Common myeloid progenitor, CD34-positive (primary cell): Measurements from ENCODE around the gene TPSAB1.
"Not testable (repeated sequence)": the region's sequence is repeated elsewhere in the genome, so short reads cannot be mapped to it uniquely, and the experiment has no call there.

ENCODE experiments used
- CTCF ChIA-PET: fragments of 350-600 bp; sonication (Branson Sonifier 250); formaldehyde crosslinking; loops from one replicate; lab custom pipeline; 2021; ENCODE audit warnings: antibody characterized with exemption; lab: Charles Lee
- POLR2A ChIA-PET: fragments of 350-600 bp; sonication (Branson Sonifier 250); formaldehyde crosslinking; loops from one replicate; lab custom pipeline; 2021; ENCODE audit warnings: antibody characterized with exemption; lab: Charles Lee
- DNase-seq, 3 donors: peaks; one replicate each; pipeline versions ENCODE4 v3.0.0 to v3.0.0-alpha.2; 2013
- H3K27ac ChIP-seq, 2 experiments: 1 replicate in 1 of 2; 2 replicates in 1 of 2; pipeline ENCODE4 v1.7.0; 2013; ENCODE audit warnings: inconsistent platforms in 2 of 2, low read length in 2 of 2, mild to moderate bottlenecking in 2 of 2, low read depth in 1 of 2, moderate library complexity in 1 of 2; ENCODE audit not compliant: severe bottlenecking in 2 of 2, insufficient read depth in 1 of 2, poor library complexity in 1 of 2
- H3K27me3 ChIP-seq, 5 experiments: replicated peaks in 2 of 5; 1 replicate in 3 of 5; 2 replicates in 2 of 5; pipeline versions ENCODE4 v1.6.1 to v1.7.0; 2013; ENCODE audit warnings: low read length in 4 of 5, mild to moderate bottlenecking in 2 of 5, moderate library complexity in 2 of 5, inconsistent platforms in 1 of 5; ENCODE audit not compliant: insufficient read depth in 5 of 5, control insufficient read depth in 4 of 5
- H3K36me3 ChIP-seq, 4 experiments: 1 replicate in 2 of 4; 2 replicates in 2 of 4; pipeline versions ENCODE4 v1.6.1 to v1.7.0; 2013; ENCODE audit warnings: low read length in 3 of 4, control low read depth in 1 of 4, mild to moderate bottlenecking in 1 of 4; ENCODE audit not compliant: control insufficient read depth in 4 of 4, insufficient read depth in 4 of 4
- H3K4me1 ChIP-seq, 4 experiments: 1 replicate in 3 of 4; 2 replicates in 1 of 4; pipeline versions ENCODE4 v1.6.1 to v1.7.1; 2013; ENCODE audit warnings: low read length in 3 of 4, mild to moderate bottlenecking in 3 of 4, control low read depth in 1 of 4, inconsistent platforms in 1 of 4, moderate library complexity in 1 of 4; ENCODE audit not compliant: control insufficient read depth in 4 of 4, insufficient read depth in 4 of 4; ENCODE audit errors: control extremely low read depth in 1 of 4
- H3K4me3 ChIP-seq, 7 experiments: 1 replicate in 4 of 7; 2 replicates in 3 of 7; pipeline versions ENCODE4 v1.5.1 to v1.7.0; 2013; ENCODE audit warnings: mild to moderate bottlenecking in 7 of 7, low read length in 6 of 7, moderate library complexity in 6 of 7, inconsistent platforms in 2 of 7, low read depth in 2 of 7, control low read depth in 1 of 7; ENCODE audit not compliant: insufficient read depth in 4 of 7, control insufficient read depth in 1 of 7; ENCODE audit errors: extremely low read depth in 1 of 7
- H3K9me3 ChIP-seq, 5 experiments: 1 replicate in 4 of 5; 2 replicates in 1 of 5; pipeline versions ENCODE4 v1.6.1 to v1.7.1; 2013; ENCODE audit warnings: low read length in 4 of 5, mild to moderate bottlenecking in 2 of 5, inconsistent platforms in 1 of 5, low read depth in 1 of 5, moderate library complexity in 1 of 5; ENCODE audit not compliant: control insufficient read depth in 4 of 5, insufficient read depth in 2 of 5; ENCODE audit errors: control extremely low read depth in 1 of 5
- WGBS: methylation state at CpG from one replicate; pipeline ENCODE4 v1.1.5; 2013; ENCODE audit not compliant: insufficient coverage; 5-methylcytosine and 5-hydroxymethylcytosine counted together

TPSAB1 gene

DNA sequence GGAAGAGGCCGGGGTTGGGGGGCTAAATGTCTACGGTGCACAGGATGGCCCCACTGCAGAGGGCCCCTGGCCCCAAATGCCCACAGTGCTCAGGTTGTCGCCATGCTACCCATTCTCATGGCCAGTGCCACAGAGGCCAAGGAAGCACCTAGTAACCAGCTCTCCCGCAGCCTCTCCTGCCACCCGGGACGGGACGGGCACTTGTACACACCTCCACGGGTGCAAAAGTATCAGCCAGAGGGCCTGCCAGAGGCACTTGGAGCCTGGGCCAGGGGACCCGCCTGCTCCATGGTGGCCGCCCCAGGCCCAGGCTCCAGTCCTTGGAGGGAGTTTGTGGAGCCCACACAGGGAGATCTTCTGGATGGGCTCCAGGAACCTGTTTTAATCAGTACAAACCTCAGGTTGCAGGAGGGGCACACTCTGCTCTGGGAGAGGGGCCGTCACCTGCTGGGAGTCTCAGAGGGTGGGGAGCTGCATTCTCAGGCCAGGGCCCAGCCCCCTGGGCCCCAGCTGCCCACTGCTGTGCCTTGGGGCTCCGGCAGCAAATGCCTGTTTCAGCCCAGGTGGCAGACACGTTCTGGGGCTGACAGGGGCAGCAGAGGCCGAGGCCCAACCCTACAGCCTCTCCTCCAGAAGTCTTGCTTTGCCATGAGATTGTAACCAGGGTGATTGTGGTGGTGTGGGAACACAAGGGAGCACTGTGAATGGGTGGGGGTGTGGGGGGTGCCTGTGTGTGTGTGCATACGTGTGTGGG, 23.3 kb downstream of the TPSAB1 start:
- Histone ChIP-seq H3K4me1 (peaks cover 0 to 8% (median 2%) of the 10 kb centered on the region in 4 experiments), H3K27ac (no peak overlapping the region), H3K36me3 (no peaks in the 10 kb centered on the region), H3K4me3 (no peak overlapping the region), H3K9me3 (no peaks in the 10 kb centered on the region), H3K27me3 (peaks cover 0 to 45% (median 17%) of the 10 kb centered on the region in 5 experiments)
- ChIA-PET CTCF (no interaction called here), POLR2A (no interaction called here)
- peak in 1 of 3 donors; percentile 50 for DNase-seq
- 87% methylated on average over 15 of the region's 15 CpGs for WGBS

DNA sequence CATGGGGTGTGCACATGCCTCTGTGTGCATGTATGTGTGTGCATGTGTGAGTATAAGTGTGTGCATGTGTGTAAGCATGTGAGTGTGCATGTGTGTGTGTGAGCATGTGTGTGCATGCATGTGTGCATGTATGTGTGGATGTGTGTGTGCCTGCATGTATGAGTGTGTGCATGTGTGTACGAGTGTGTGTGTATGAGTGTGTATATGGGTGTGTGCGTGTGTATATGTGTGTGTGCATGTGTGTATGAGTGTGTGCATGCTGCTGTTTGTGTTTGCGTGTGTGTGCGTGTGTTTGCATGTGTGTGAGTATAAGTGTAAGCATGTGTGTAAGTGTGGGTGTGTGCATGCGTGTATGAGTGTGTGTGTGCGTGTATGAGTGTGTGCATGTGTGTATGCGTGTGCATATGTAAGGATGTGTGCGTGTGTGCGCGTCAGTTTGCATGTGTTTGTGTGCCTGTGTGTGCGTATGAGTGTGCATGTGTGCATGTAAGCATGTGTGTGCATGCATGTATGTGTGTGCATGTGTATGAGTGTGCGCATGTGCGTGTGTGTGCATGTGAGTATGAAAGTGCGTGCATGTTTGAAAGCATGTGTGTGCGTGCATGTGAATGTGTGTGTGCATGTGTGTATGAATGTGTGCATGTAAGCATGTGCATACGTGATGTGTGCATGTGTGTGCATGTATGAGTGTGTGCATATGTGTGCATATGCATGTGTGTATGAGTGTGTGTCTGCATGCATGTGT, 24.0 kb downstream of the TPSAB1 start:
- 93% methylated on average over 15 of the region's 16 CpGs for WGBS
- no peak overlapping the region for H3K27ac ChIP-seq
- H3K4me1 ChIP-seq, result peaks cover 0 to under 1% (median 0%) of the 10 kb centered on the region in 4 experiments
- no peaks in the 10 kb centered on the region for H3K36me3 ChIP-seq
- peaks cover 0 to 37% (median 17%) of the 10 kb centered on the region in 5 experiments for H3K27me3 ChIP-seq
- CTCF ChIA-PET, result no interaction called here
- no peaks in the 10 kb centered on the region for H3K9me3 ChIP-seq
- H3K4me3 ChIP-seq, result no peak overlapping the region
- DNase-seq, result no peak
- POLR2A ChIA-PET, result no interaction called here

DNA sequence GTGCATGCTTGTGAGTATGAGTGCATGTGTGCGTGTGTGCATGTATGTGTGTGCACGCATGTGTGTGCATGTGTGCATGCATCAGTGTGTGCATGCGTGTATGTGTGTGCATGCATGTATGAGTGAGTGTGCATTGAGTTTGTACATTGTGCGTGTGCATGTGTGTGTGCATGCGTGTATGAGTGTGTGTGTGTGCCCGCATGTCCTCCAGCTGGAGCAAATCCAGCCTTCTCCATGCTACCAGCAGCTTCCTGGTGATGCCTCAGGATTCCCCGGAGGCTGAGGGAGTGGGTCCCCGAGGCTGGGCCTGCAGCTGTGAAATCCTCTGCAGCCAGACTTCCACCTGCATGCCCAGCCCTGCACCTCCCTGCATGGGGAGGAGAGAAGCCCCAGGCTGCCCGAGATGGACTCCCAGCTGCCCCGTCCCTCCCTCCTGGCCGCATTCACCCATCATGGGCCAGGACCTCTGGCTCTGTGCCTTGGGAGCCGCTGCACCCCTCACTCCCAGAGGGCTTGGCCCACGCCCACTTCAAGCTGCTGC, 24.7 kb downstream of the TPSAB1 start:
- no peak for DNase-seq
- Histone ChIP-seq H3K4me1 (no peaks in the 10 kb centered on the region), H3K36me3 (no peaks in the 10 kb centered on the region), H3K27ac (no peak overlapping the region), H3K4me3 (no peak overlapping the region), H3K9me3 (no peaks in the 10 kb centered on the region), H3K27me3 (peaks cover 0 to 31% (median 10%) of the 10 kb centered on the region in 5 experiments)
- 92% methylated on average over 5 of the region's 13 CpGs for WGBS
- ChIA-PET POLR2A (no interaction called here), CTCF (no interaction called here)

DNA sequence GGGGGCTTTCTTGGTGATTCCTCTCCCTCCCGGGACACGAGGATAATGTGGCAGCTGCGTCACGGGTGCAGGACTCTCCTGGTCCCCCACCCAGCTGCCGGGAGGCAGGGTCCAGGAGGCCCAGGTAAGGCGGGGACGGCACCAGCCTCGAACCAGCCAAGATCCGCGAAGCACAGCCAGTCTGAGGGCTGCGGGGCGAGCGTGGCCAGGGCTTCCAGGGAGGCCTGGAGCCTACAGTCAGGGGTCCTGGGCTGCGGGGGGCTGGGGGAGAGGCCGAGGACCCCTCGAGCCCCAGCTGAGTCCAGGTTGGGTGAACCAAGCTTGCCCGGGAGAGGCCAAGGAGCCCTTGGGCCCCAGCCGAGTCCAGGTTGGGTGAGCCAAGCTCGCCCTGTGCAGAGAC, 25.3 kb downstream of the TPSAB1 start:
- peaks cover 0 to 24% (median 6%) of the 10 kb centered on the region in 5 experiments for H3K27me3 ChIP-seq
- no peaks in the 10 kb centered on the region for H3K36me3 ChIP-seq
- no peaks in the 10 kb centered on the region for H3K9me3 ChIP-seq
- no peaks in the 10 kb centered on the region for H3K4me1 ChIP-seq
- POLR2A ChIA-PET, result no interaction called here
- CTCF ChIA-PET, result no interaction called here
- no peak for DNase-seq
- no peak overlapping the region for H3K27ac ChIP-seq
- WGBS, result 92% methylated on average over 17 of the region's 19 CpGs
- H3K4me3 ChIP-seq, result no peak overlapping the region

DNA sequence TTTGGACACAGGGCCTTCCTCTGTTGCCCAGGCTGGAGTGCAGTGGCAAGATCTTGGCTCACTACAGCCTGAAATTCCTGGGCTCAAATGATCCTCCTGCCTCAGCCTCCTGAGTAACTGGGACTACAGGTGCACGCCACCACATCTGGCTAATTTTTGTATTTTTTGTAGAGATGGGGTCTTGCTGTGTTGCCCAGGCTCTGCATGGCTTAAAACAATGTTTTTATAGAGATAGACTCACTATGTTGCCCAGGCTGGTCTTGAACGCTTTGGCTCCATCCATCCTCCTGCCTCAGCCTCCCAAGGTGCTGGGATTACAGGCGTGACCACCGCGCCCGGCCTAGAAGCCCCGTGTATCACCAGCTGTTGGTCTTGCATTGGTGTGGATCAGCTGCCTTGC, 28.9 kb downstream of the TPSAB1 start:
- Histone ChIP-seq H3K27me3 (peaks cover 0 to 15% (median 3%) of the 10 kb centered on the region in 5 experiments), H3K4me1 (peaks cover 0 to 11% (median 5%) of the 10 kb centered on the region in 4 experiments)
- POLR2A ChIA-PET, DNase-seq, H3K36me3 ChIP-seq, H3K4me3 ChIP-seq, H3K27ac ChIP-seq, CTCF ChIA-PET, H3K9me3 ChIP-seq: not testable (repeated sequence)
- WGBS, result 98% methylated on average over 6 of the region's 7 CpGs

DNA sequence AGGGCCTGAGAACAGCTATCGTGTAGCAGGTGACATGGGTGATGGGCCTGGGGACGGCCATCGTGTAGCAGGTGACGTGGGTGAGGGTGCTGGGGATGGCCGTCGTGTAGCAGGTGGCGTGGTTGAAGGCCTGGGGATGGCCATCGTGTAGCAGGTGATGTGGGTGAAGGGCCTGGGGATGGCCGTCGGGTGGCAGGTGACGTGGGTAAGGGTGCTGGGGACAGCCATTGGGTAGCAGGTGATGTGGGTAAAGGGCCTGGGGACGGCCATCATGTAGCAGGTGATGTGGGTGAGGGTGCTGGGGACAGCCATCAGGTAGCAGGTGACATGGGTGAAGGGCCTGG, 30.8 kb downstream of the TPSAB1 start:
- Histone ChIP-seq H3K9me3 (no peaks in the 10 kb centered on the region), H3K36me3 (no peaks in the 10 kb centered on the region), H3K4me1 (peaks cover 0 to 11% (median 5%) of the 10 kb centered on the region in 4 experiments), H3K27me3 (peaks cover 0 to 26% (median 3%) of the 10 kb centered on the region in 5 experiments), H3K27ac (no peak overlapping the region), H3K4me3 (no peak overlapping the region)
- CTCF ChIA-PET, result interaction anchor here (1.0 kb wide), 1 partner anchor 13 kb away, joined by 4 read pairs; no protein-coding TSS in a partner anchor
- POLR2A ChIA-PET, result no interaction called here
- WGBS, result 93% methylated on average over 8 of the region's 12 CpGs
- DNase-seq, result no peak
